H9 (cell line): ENCODE results near the gene IFITM1. TPM values are rescaled to one million over a fixed set of nuclear protein-coding genes. Genes with fewer than 3 reads are reported as not detected.

ENCODE experiments used
- DNase-seq: peaks from one replicate; pipeline ENCODE4 v3.0.0-alpha.2; 2017
- H2AFZ ChIP-seq: one replicate; pipeline ENCODE4 v1.6.1; 2013; ENCODE audit warnings: mild to moderate bottlenecking, low read length, control low read depth, moderate library complexity
- H2AK5ac ChIP-seq: 2 replicates; pipeline ENCODE4 v1.6.1; 2013; ENCODE audit warnings: low read length, control low read depth, mixed read lengths; ENCODE audit not compliant: insufficient read length
- H2BK120ac ChIP-seq: one replicate; pipeline ENCODE4 v1.6.1; 2013; ENCODE audit warnings: low read depth, mild to moderate bottlenecking, low read length, control low read depth, inconsistent platforms; ENCODE audit not compliant: poor library complexity, severe bottlenecking
- H2BK12ac ChIP-seq: 2 replicates; pipeline ENCODE4 v1.6.1; 2013; ENCODE audit warnings: low read length, control low read depth, mixed read lengths, low read depth; ENCODE audit not compliant: insufficient read length
- H2BK15ac ChIP-seq: 2 replicates; pipeline ENCODE4 v1.6.1; 2013; ENCODE audit warnings: low read depth, low read length, control low read depth
- H2BK20ac ChIP-seq: one replicate; pipeline ENCODE4 v1.6.1; 2013; ENCODE audit warnings: low read depth, mild to moderate bottlenecking, low read length, control low read depth, inconsistent platforms; ENCODE audit not compliant: poor library complexity, severe bottlenecking
- H2BK5ac ChIP-seq: 2 replicates; pipeline ENCODE4 v1.6.1; 2013; ENCODE audit warnings: low read length, control low read depth, mixed read lengths; ENCODE audit not compliant: insufficient read length
- H3K14ac ChIP-seq: 2 replicates; pipeline ENCODE4 v1.6.1; 2013; ENCODE audit warnings: low read length, control low read depth; ENCODE audit not compliant: insufficient read depth
- H3K18ac ChIP-seq: 2 replicates; pipeline ENCODE4 v1.6.1; 2013; ENCODE audit warnings: low read depth, mild to moderate bottlenecking, mixed read lengths, low read length, control low read depth; ENCODE audit not compliant: insufficient read length
- H3K23ac ChIP-seq: 2 replicates; pipeline ENCODE4 v1.6.1; 2013; ENCODE audit warnings: low read length, control low read depth, mixed read lengths, low read depth; ENCODE audit not compliant: insufficient read length
- H3K23me2 ChIP-seq: 2 replicates; pipeline ENCODE4 v1.6.1; 2013; ENCODE audit warnings: low read depth, mild to moderate bottlenecking, mixed read lengths, low read length, control low read depth; ENCODE audit not compliant: insufficient read length, poor library complexity, severe bottlenecking
- H3K27ac ChIP-seq: 2 replicates; pipeline ENCODE4 v1.5.1; 2013; ENCODE audit warnings: low read length, control low read depth, mixed read lengths, low read depth; ENCODE audit not compliant: insufficient read length
- H3K27me3 ChIP-seq: 2 replicates; pipeline ENCODE4 v1.6.1; 2013; ENCODE audit warnings: low read length, control low read depth, inconsistent platforms; ENCODE audit not compliant: insufficient read depth
- H3K4ac ChIP-seq: 2 replicates; pipeline ENCODE4 v1.6.1; 2013; ENCODE audit warnings: low read depth, mild to moderate bottlenecking, control low read depth, inconsistent platforms, low read length, moderate library complexity
- H3K4me1 ChIP-seq: 2 replicates; pipeline ENCODE4 v1.6.1; 2013; ENCODE audit warnings: low read length, control low read depth, inconsistent platforms; ENCODE audit not compliant: insufficient read depth
- H3K4me2 ChIP-seq: 2 replicates; pipeline ENCODE4 v1.6.1; 2013; ENCODE audit warnings: low read length, control low read depth, mixed read lengths; ENCODE audit not compliant: insufficient read length, insufficient read depth
- H3K56ac ChIP-seq: 2 replicates; pipeline ENCODE4 v1.6.1; 2013; ENCODE audit warnings: low read depth, mild to moderate bottlenecking, mixed read lengths, low read length, control low read depth; ENCODE audit not compliant: insufficient read length
- H3K79me1 ChIP-seq: 2 replicates; pipeline ENCODE4 v1.6.1; 2013; ENCODE audit warnings: low read depth, mild to moderate bottlenecking, moderate library complexity, low read length, control low read depth, inconsistent platforms; ENCODE audit not compliant: insufficient read depth, poor library complexity, severe bottlenecking
- H3K79me2 ChIP-seq: 2 replicates; pipeline ENCODE4 v1.6.1; 2013; ENCODE audit warnings: low read length, control low read depth, inconsistent platforms; ENCODE audit not compliant: insufficient read depth
- H3K9ac ChIP-seq: 2 replicates; pipeline ENCODE4 v1.6.1; 2013; ENCODE audit warnings: low read length, control low read depth, mixed read lengths; ENCODE audit not compliant: insufficient read length; ENCODE audit errors: extremely low read depth
- H3K9me3 ChIP-seq: one replicate; pipeline ENCODE4 v1.6.1; 2013; ENCODE audit warnings: low read depth, low read length, inconsistent platforms; ENCODE audit not compliant: control insufficient read depth
- H3T11ph ChIP-seq: one replicate; pipeline ENCODE4 v1.6.1; 2013; ENCODE audit warnings: mild to moderate bottlenecking, low read length, control low read depth, inconsistent platforms
- H4K20me1 ChIP-seq: one replicate; pipeline ENCODE4 v1.6.1; 2013; ENCODE audit not compliant: control insufficient read depth, insufficient read length, insufficient read depth
- H4K5ac ChIP-seq: 2 replicates; pipeline ENCODE4 v1.6.1; 2013; ENCODE audit warnings: low read depth, mild to moderate bottlenecking, mixed read lengths, low read length, control low read depth; ENCODE audit not compliant: insufficient read length
- H4K8ac ChIP-seq: replicated peaks from 2 replicates; pipeline ENCODE4 v1.6.1; 2013; ENCODE audit warnings: low read length, control low read depth, mixed read lengths, low read depth; ENCODE audit not compliant: insufficient read length
- H4K91ac ChIP-seq: 2 replicates; pipeline ENCODE4 v1.6.1; 2013; ENCODE audit warnings: low read depth, mild to moderate bottlenecking, moderate library complexity, mixed read lengths, low read length, control low read depth; ENCODE audit not compliant: insufficient read length
- H3K27ac Mint-ChIP-seq, 3 experiments: 2 replicates in 2 of 3; 3 replicates in 1 of 3; pipeline ENCODE4 v1.8.0; 2020 to 2021; ENCODE audit warnings: mixed read lengths in 3 of 3, mild to moderate bottlenecking in 1 of 3, moderate library complexity in 1 of 3
- H3K27me3 Mint-ChIP-seq: 2 replicates; pipeline ENCODE4 v1.8.0; 2021; ENCODE audit warnings: low read depth, mild to moderate bottlenecking, moderate library complexity, mixed read lengths
- H3K36me3 Mint-ChIP-seq, 3 experiments: 2 replicates in 2 of 3; 3 replicates in 1 of 3; pipeline ENCODE4 v1.8.0; 2020 to 2021; ENCODE audit warnings: low read depth in 3 of 3, mixed read lengths in 3 of 3; ENCODE audit not compliant: insufficient read depth in 1 of 3
- H3K4me1 Mint-ChIP-seq, 2 experiments: 2 replicates each; pipeline ENCODE4 v1.8.0; 2020; ENCODE audit warnings: mixed read lengths in 2 of 2
- H3K4me3 Mint-ChIP-seq, 2 experiments: 2 replicates in 1 of 2; 3 replicates in 1 of 2; pipeline ENCODE4 v1.8.0; 2020 to 2021; ENCODE audit warnings: mild to moderate bottlenecking in 2 of 2, mixed read lengths in 2 of 2, moderate library complexity in 1 of 2
- H3K9me3 Mint-ChIP-seq, 2 experiments: 2 replicates in 1 of 2; 3 replicates in 1 of 2; pipeline ENCODE4 v1.8.0; 2020; ENCODE audit warnings: mild to moderate bottlenecking in 2 of 2, mixed read lengths in 2 of 2, moderate library complexity in 1 of 2
- CTCF ChIP-seq: fragments of 200-600 bp; sonication (generic); conservative IDR thresholded peaks from 3 replicates; pipeline ENCODE4 v1.8.0; 2021; ENCODE audit warnings: antibody characterized with exemption, mild to moderate bottlenecking
- WGBS: extraction: QIAGEN DNeasy Blood & Tissue Kit; methylation state at CpG from one replicate; pipeline ENCODE4 v1.1.7; 2013; ENCODE audit warnings: missing lambda C conversion rate, low lambda C conversion rate, mixed read lengths; ENCODE audit not compliant: insufficient read length; ENCODE audit errors: extremely low coverage; 5-methylcytosine and 5-hydroxymethylcytosine counted together
- total RNA-seq: library from RNA; stranded (reverse); gene quantifications from 2 replicates; pipeline ENCODE4 v1.2.1, GENCODE V29; 2021

Gene IFITM1
- total RNA-seq, 1 experiment from 2014 or later = 500 TPM

GRCh38 chr11:342328-342727 is 28.5 kb downstream of the IFITM1 start:
- no peaks in the 10 kb centered on the region for H3K9me3 ChIP-seq
- H3K4ac ChIP-seq = no peak overlapping the region
- H2AFZ ChIP-seq = no peak overlapping the region
- H3K9ac ChIP-seq = no peak overlapping the region
- Mint-ChIP-seq H3K9me3 (peaks cover 0 to 2% of the 10 kb centered on the region in 2 experiments; a peak in 2 of 5 replicates), H3K27ac (peak overlapping the region in 1 of 3 experiments; percentile 55; a peak in 1 of 7 replicates), H3K4me1 (peaks cover 23 to 25% of the 10 kb centered on the region in 2 experiments), H3K27me3 (no peaks in the 10 kb centered on the region), H3K36me3 (no peaks in the 10 kb centered on the region), H3K4me3 (no peak overlapping the region)
- H3K27me3 ChIP-seq = no peaks in the 10 kb centered on the region
- no CpG with 5 or more reads among the region's 3 CpGs for WGBS
- no peak for TF ChIP-seq CTCF
- H3K23me2 ChIP-seq = no peaks in the 10 kb centered on the region
- H2BK15ac ChIP-seq = no peak overlapping the region
- H3K4me1 ChIP-seq = no peaks in the 10 kb centered on the region; the same call in none of the 2 replicates
- no peak overlapping the region for H3K27ac ChIP-seq
- H3K14ac ChIP-seq = no peak overlapping the region
- no peak overlapping the region for H3T11ph ChIP-seq
- H3K18ac ChIP-seq = no peak overlapping the region
- no peak overlapping the region for H4K8ac ChIP-seq
- H2AK5ac ChIP-seq = no peak overlapping the region
- no peaks in the 10 kb centered on the region for H4K20me1 ChIP-seq
- H2BK5ac ChIP-seq = no peak overlapping the region
- H3K79me1 ChIP-seq = no peaks in the 10 kb centered on the region
- no peak for DNase-seq
- no peak overlapping the region for H4K5ac ChIP-seq
- H2BK120ac ChIP-seq = no peak overlapping the region
- no peak overlapping the region for H2BK20ac ChIP-seq
- H3K79me2 ChIP-seq = no peaks in the 10 kb centered on the region; the same call in 1 of the 2 replicates
- no peak overlapping the region for H3K56ac ChIP-seq
- H4K91ac ChIP-seq = no peak overlapping the region
- H3K23ac ChIP-seq = no peak overlapping the region
- peak overlapping the region; percentile 45 for H2BK12ac ChIP-seq
- no peak overlapping the region for H3K4me2 ChIP-seq
